ENCODE results near the gene INPP4B.
A peak's percentile ranks its signal among the peaks of the same experiment; 100 is the strongest.

INPP4B gene

DNA sequence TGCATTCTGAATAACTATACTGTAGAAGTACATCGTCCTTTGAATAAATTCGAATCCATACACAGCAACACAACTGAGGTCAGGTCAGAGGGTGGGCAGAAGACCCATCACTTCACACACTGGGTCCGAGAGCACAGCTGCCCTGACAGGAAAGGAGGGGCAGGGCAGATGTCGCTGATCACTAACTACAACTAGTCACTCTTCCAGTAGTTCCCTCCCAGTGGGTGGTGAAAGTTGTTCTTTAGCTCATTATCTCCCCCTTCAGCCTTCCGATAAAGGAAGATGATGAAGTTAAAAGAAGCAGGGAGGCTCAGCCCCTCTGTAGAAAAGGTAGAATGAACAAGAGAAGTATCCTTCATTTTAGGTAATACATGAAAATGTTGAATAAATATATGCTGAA, 278.9 kb downstream of the INPP4B start:
- no peak overlapping the region for H3K4me2 ChIP-seq (ENCODE audit: low read length, poor library complexity, severe bottlenecking)
- no peaks in the 10 kb centered on the region for H3K9me3 ChIP-seq (ENCODE audit: control insufficient read depth, low read length)
- H4K8ac ChIP-seq (ENCODE audit: low read length), result no peak overlapping the region
- peaks cover 3% of the 10 kb centered on the region for H3K4me1 ChIP-seq (ENCODE audit: control insufficient read depth, insufficient read depth, low read depth, low read length)
- no peak overlapping the region for H3K27ac ChIP-seq (ENCODE audit: low read length, poor library complexity, severe bottlenecking)
- H3K79me1 ChIP-seq (replicated peaks; ENCODE audit: low read length, poor library complexity, severe bottlenecking), result no peaks in the 10 kb centered on the region
- no peak overlapping the region for H2BK5ac ChIP-seq (ENCODE audit: low read depth, low read length, poor library complexity, severe bottlenecking)
- H3K9ac ChIP-seq (ENCODE audit: low read length), result no peak overlapping the region
- no peak overlapping the region for H2AK5ac ChIP-seq (ENCODE audit: low read length, severe bottlenecking)
- DNase-seq, result no peak
- H3K27me3 ChIP-seq (ENCODE audit: control insufficient read depth in 1 of 2, insufficient read depth in 1 of 2, low read length in 2 of 2), result no peaks in the 10 kb centered on the region
- no peak overlapping the region for H4K91ac ChIP-seq (ENCODE audit: low read length)
- H2AFZ ChIP-seq (ENCODE audit: low read depth, low read length), result no peak overlapping the region
- H2BK120ac ChIP-seq (ENCODE audit: low read depth, low read length), result no peak overlapping the region
- no peak overlapping the region for H3K23ac ChIP-seq (ENCODE audit: low read length in 2 of 2)
- H3K14ac ChIP-seq (ENCODE audit: low read length in 2 of 2), result no peak overlapping the region
- no peak overlapping the region for H2BK12ac ChIP-seq (ENCODE audit: low read length in 2 of 2)
- no peaks in the 10 kb centered on the region for H3K36me3 ChIP-seq (ENCODE audit: control insufficient read depth in 1 of 2, insufficient read depth in 2 of 2, low read depth in 1 of 2, low read length in 2 of 2)
- H3K18ac ChIP-seq (ENCODE audit: low read depth in 1 of 2, low read length in 2 of 2), result no peak overlapping the region
- H3K4ac ChIP-seq (ENCODE audit: low read depth in 1 of 2, low read length in 2 of 2), result no peak overlapping the region
- no peak overlapping the region for H2BK15ac ChIP-seq (ENCODE audit: low read depth, poor library complexity, severe bottlenecking)
- WGBS, result 89% methylated on average over 2 of the region's 5 CpGs
- H3K4me3 ChIP-seq (ENCODE audit: insufficient read depth in 1 of 2, low read depth in 1 of 2, low read length in 2 of 2), result no peak overlapping the region

DNA sequence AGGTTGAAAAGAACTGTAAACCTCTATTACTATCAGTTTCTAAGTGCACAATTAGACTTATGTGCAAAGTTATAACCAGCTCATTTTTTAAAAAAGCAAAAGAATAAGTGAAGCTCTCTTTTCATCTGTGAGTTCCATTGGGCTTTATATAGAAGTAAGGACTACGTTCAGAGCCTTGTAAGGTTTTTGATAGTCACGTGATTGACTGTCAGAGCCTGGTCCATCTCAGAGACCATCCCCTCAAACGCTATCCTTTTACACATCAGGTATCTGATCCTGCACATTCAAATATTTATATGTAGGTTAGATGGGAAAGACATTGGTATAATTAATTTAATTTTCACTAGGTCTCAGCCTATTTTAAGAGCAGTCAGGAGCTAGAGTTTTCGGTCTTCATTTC, 279.3 kb downstream of the INPP4B start:
- Histone ChIP-seq H4K8ac (ENCODE audit: low read length) (no peak overlapping the region), H3K9me3 (ENCODE audit: control insufficient read depth, low read length) (no peaks in the 10 kb centered on the region), H3K36me3 (ENCODE audit: control insufficient read depth in 1 of 2, insufficient read depth in 2 of 2, low read depth in 1 of 2, low read length in 2 of 2) (no peaks in the 10 kb centered on the region), H3K4me2 (ENCODE audit: low read length, poor library complexity, severe bottlenecking) (no peak overlapping the region), H2BK5ac (ENCODE audit: low read depth, low read length, poor library complexity, severe bottlenecking) (no peak overlapping the region), H3K18ac (ENCODE audit: low read depth in 1 of 2, low read length in 2 of 2) (no peak overlapping the region), H2BK12ac (ENCODE audit: low read length in 2 of 2) (no peak overlapping the region), H4K91ac (ENCODE audit: low read length) (no peak overlapping the region), H3K9ac (ENCODE audit: low read length) (no peak overlapping the region), H3K27me3 (ENCODE audit: control insufficient read depth in 1 of 2, insufficient read depth in 1 of 2, low read length in 2 of 2) (no peaks in the 10 kb centered on the region), H2AFZ (ENCODE audit: low read depth, low read length) (no peak overlapping the region), H3K14ac (ENCODE audit: low read length in 2 of 2) (no peak overlapping the region), H2AK5ac (ENCODE audit: low read length, severe bottlenecking) (peak overlapping the region; percentile 65), H2BK120ac (ENCODE audit: low read depth, low read length) (no peak overlapping the region), H3K4me3 (ENCODE audit: insufficient read depth in 1 of 2, low read depth in 1 of 2, low read length in 2 of 2) (no peak overlapping the region), H3K4me1 (ENCODE audit: control insufficient read depth, insufficient read depth, low read depth, low read length) (peaks cover 3% of the 10 kb centered on the region), H3K23ac (ENCODE audit: low read length in 2 of 2) (no peak overlapping the region), H3K4ac (ENCODE audit: low read depth in 1 of 2, low read length in 2 of 2) (no peak overlapping the region), H2BK15ac (ENCODE audit: low read depth, poor library complexity, severe bottlenecking) (no peak overlapping the region), H3K27ac (ENCODE audit: low read length, poor library complexity, severe bottlenecking) (no peak overlapping the region), H3K79me1 (replicated peaks; ENCODE audit: low read length, poor library complexity, severe bottlenecking) (no peaks in the 10 kb centered on the region)
- DNase-seq, result no peak
- WGBS, result no CpG with 5 or more reads among the region's 4 CpGs

DNA sequence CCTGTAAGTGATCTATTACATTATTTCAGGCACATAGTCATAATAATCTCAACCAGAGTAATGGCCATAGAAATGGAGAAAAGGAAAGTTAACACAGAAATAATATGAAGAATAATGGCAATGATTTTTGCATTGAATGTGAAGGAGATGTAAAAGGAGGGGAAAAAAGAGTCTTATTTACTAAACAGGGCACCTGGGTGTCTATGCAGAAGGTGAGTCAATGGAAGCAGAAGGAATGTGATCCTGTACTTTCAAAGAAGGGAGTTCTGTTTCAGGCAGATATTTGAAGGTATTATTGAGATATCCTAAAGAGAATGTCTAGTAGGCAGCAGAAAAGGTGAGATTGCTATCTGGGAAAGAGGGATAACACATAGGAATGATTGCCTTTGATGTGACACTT, 279.9 kb downstream of the INPP4B start:
- Histone ChIP-seq H4K91ac (ENCODE audit: low read length) (no peak overlapping the region), H3K4me1 (ENCODE audit: control insufficient read depth, insufficient read depth, low read depth, low read length) (peaks cover 3% of the 10 kb centered on the region), H3K18ac (ENCODE audit: low read depth in 1 of 2, low read length in 2 of 2) (no peak overlapping the region), H2BK5ac (ENCODE audit: low read depth, low read length, poor library complexity, severe bottlenecking) (no peak overlapping the region), H2AFZ (ENCODE audit: low read depth, low read length) (no peak overlapping the region), H3K27me3 (ENCODE audit: control insufficient read depth in 1 of 2, insufficient read depth in 1 of 2, low read length in 2 of 2) (no peaks in the 10 kb centered on the region), H2BK15ac (ENCODE audit: low read depth, poor library complexity, severe bottlenecking) (no peak overlapping the region), H3K23ac (ENCODE audit: low read length in 2 of 2) (no peak overlapping the region), H3K9me3 (ENCODE audit: control insufficient read depth, low read length) (no peaks in the 10 kb centered on the region), H3K9ac (ENCODE audit: low read length) (no peak overlapping the region), H3K27ac (ENCODE audit: low read length, poor library complexity, severe bottlenecking) (no peak overlapping the region), H2AK5ac (ENCODE audit: low read length, severe bottlenecking) (no peak overlapping the region), H4K8ac (ENCODE audit: low read length) (no peak overlapping the region), H2BK120ac (ENCODE audit: low read depth, low read length) (no peak overlapping the region), H3K79me1 (replicated peaks; ENCODE audit: low read length, poor library complexity, severe bottlenecking) (no peaks in the 10 kb centered on the region), H3K4me3 (ENCODE audit: insufficient read depth in 1 of 2, low read depth in 1 of 2, low read length in 2 of 2) (no peak overlapping the region), H3K4ac (ENCODE audit: low read depth in 1 of 2, low read length in 2 of 2) (no peak overlapping the region), H3K4me2 (ENCODE audit: low read length, poor library complexity, severe bottlenecking) (no peak overlapping the region), H3K14ac (ENCODE audit: low read length in 2 of 2) (no peak overlapping the region), H3K36me3 (ENCODE audit: control insufficient read depth in 1 of 2, insufficient read depth in 2 of 2, low read depth in 1 of 2, low read length in 2 of 2) (no peaks in the 10 kb centered on the region), H2BK12ac (ENCODE audit: low read length in 2 of 2) (no peak overlapping the region)
- DNase-seq, result no peak

DNA sequence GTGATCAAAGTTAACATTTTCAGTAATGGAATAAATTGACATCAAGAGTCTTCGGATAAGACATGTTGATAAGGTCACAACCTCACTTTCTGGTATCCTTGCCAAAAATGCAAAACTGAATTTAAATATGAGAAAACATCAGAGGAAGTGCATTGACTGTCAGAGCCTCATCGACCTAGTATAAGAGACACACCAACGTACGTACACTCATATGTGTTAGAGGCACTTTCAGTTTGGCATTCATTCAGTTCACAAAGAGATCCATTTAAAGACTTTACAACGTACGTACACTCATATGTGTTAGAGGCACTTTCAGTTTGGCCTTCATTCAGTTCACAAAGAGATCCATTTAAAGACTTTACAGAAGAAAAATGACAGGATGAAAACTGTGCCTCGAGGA, 280.3 kb downstream of the INPP4B start:
- Histone ChIP-seq H2AFZ (ENCODE audit: low read depth, low read length) (no peak overlapping the region), H3K36me3 (ENCODE audit: control insufficient read depth in 1 of 2, insufficient read depth in 2 of 2, low read depth in 1 of 2, low read length in 2 of 2) (no peaks in the 10 kb centered on the region), H3K27ac (ENCODE audit: low read length, poor library complexity, severe bottlenecking) (no peak overlapping the region), H2AK5ac (ENCODE audit: low read length, severe bottlenecking) (no peak overlapping the region), H3K4me3 (ENCODE audit: insufficient read depth in 1 of 2, low read depth in 1 of 2, low read length in 2 of 2) (no peak overlapping the region), H3K18ac (ENCODE audit: low read depth in 1 of 2, low read length in 2 of 2) (no peak overlapping the region), H3K23ac (ENCODE audit: low read length in 2 of 2) (no peak overlapping the region), H3K9me3 (ENCODE audit: control insufficient read depth, low read length) (no peaks in the 10 kb centered on the region), H3K14ac (ENCODE audit: low read length in 2 of 2) (no peak overlapping the region), H4K8ac (ENCODE audit: low read length) (no peak overlapping the region), H3K4me1 (ENCODE audit: control insufficient read depth, insufficient read depth, low read depth, low read length) (peaks cover 3% of the 10 kb centered on the region), H2BK120ac (ENCODE audit: low read depth, low read length) (no peak overlapping the region), H3K4me2 (ENCODE audit: low read length, poor library complexity, severe bottlenecking) (no peak overlapping the region), H3K27me3 (ENCODE audit: control insufficient read depth in 1 of 2, insufficient read depth in 1 of 2, low read length in 2 of 2) (no peaks in the 10 kb centered on the region), H2BK15ac (ENCODE audit: low read depth, poor library complexity, severe bottlenecking) (no peak overlapping the region), H3K79me1 (replicated peaks; ENCODE audit: low read length, poor library complexity, severe bottlenecking) (no peaks in the 10 kb centered on the region), H2BK5ac (ENCODE audit: low read depth, low read length, poor library complexity, severe bottlenecking) (no peak overlapping the region), H3K9ac (ENCODE audit: low read length) (no peak overlapping the region), H3K4ac (ENCODE audit: low read depth in 1 of 2, low read length in 2 of 2) (no peak overlapping the region), H2BK12ac (ENCODE audit: low read length in 2 of 2) (no peak overlapping the region), H4K91ac (ENCODE audit: low read length) (no peak overlapping the region)
- DNase-seq, result no peak
- 98% methylated on average over 7 of the region's 7 CpGs for WGBS

Data from mesenchymal stem cell (in vitro differentiated cells and primary cell).